BJ (cell line): ENCODE results near the gene CLIC3. TPM values are rescaled to one million over a fixed set of nuclear protein-coding genes. Genes with fewer than 3 reads are reported as not detected.

ENCODE experiments used
- CTCF ChIA-PET: fragments of 350-600 bp; formaldehyde crosslinking; extraction: SDS; loops from one replicate; lab custom pipeline; 2021; ENCODE audit warnings: antibody characterized with exemption, inconsistent platforms; lab: Yijun Ruan, JAX
- POLR2A ChIA-PET: fragments of 300-600 bp; sonication (Branson Sonifier 250); formaldehyde crosslinking; extraction: SDS; loops from one replicate; lab custom pipeline; 2021; ENCODE audit warnings: antibody characterized with exemption; lab: Charles Lee
- DNase-seq: peaks from one replicate; pipeline ENCODE4 v3.0.0-alpha.2; 2011; ENCODE audit warnings: low read depth
- H3K27me3 ChIP-seq: 2 replicates; pipeline ENCODE4 v1.6.0; 2011; ENCODE audit warnings: low read length; ENCODE audit not compliant: control insufficient read depth, insufficient read depth
- H3K36me3 ChIP-seq: 2 replicates; pipeline ENCODE4 v1.5.1; 2011; ENCODE audit warnings: low read length; ENCODE audit not compliant: control insufficient read depth, insufficient read depth
- H3K4me3 ChIP-seq: 2 replicates; pipeline ENCODE4 v1.5.1; 2011; ENCODE audit warnings: low read depth, mild to moderate bottlenecking, control low read depth, low read length
- polyA plus RNA-seq: library from polyadenylated mRNA; depleted of rRNA; stranded (reverse); fragments of >200 nt; gene quantifications from 2 replicates; pipeline ENCODE4 v1.2.3, GENCODE V29; 2011
- TF ChIP-seq, protein P1 (sequence below): IDR thresholded peaks from 2 replicates; pipeline ENCODE4 v1.5.1; 2011; ENCODE audit warnings: low read depth, mild to moderate bottlenecking, control low read depth, inconsistent platforms, low read length, moderate library complexity; ENCODE audit not compliant: insufficient read depth

CLIC3 gene
- polyA plus RNA-seq, 1 experiment = 4.0 TPM

DNA sequence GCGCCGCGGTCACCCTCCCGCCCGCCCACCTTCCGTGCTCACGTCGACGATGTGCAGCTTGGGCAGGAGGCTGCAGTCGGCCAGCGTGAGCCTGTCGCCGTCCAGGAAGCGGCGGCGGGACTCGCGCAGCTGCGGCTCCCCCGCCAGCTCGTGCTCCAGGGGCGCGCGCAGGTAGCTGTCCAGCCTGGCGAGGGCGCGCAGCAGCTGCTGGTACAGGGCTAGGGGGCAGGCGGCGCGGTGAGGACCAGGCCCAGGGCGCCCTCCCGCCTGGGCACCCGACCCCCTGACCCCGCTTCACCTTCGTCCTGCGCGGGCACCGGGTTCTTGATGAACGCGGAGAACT, 1.5 kb downstream of the CLIC3 start:
- CTCF ChIA-PET = interaction anchor here (2.2 to 5.7 kb wide), 2 partner anchors 35 to 40 kb away, joined by 7 to 30 read pairs; no protein-coding TSS in a partner anchor
- H3K27me3 ChIP-seq = no peaks in the 10 kb centered on the region
- no peak overlapping the region for H3K4me3 ChIP-seq
- POLR2A ChIA-PET = interaction anchor here (0.6 kb wide), 1 partner anchor 108 kb away, joined by 3 read pairs; the partner anchor contains the start of gene TRAF2
- TF ChIP-seq, protein P1, sequence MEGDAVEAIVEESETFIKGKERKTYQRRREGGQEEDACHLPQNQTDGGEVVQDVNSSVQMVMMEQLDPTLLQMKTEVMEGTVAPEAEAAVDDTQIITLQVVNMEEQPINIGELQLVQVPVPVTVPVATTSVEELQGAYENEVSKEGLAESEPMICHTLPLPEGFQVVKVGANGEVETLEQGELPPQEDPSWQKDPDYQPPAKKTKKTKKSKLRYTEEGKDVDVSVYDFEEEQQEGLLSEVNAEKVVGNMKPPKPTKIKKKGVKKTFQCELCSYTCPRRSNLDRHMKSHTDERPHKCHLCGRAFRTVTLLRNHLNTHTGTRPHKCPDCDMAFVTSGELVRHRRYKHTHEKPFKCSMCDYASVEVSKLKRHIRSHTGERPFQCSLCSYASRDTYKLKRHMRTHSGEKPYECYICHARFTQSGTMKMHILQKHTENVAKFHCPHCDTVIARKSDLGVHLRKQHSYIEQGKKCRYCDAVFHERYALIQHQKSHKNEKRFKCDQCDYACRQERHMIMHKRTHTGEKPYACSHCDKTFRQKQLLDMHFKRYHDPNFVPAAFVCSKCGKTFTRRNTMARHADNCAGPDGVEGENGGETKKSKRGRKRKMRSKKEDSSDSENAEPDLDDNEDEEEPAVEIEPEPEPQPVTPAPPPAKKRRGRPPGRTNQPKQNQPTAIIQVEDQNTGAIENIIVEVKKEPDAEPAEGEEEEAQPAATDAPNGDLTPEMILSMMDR = no peak
- H3K36me3 ChIP-seq = no peaks in the 10 kb centered on the region
- no peak for DNase-seq

DNA sequence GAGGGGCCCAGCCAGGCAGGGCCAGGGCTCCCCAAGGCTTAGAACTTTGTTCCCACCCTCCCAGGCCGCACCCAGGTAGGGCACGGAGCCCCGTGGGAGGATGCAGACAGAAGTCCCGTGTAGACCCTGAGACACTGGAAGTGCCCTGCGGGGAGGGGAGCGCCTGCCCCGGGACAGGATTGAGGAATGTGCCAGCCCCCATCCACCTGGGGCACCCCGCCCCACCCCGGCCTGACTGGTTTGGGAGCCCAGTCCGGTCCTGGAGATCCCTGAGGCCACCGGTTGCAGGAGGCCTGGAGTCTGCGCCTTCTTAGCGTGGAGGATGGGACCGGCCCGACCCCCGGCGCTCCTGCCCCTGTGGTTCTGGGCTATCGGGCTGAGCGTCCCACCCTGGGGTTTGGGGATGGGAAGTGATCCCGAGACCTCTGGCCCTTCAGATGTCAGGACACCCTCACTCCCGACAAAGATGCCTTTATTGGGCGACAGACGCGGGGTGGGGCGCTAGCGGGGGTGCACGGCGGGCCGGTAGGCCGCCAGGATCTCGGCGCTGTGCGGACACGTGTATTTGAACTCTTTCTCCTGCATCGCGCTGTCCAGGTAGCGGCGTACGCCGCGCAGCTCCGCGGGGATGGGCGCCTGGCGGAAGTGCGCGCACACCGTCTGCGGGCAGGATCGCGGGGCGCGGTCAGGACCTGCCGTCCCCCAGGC, 2.0 kb downstream of the CLIC3 start:
- ChIA-PET POLR2A (interaction anchor here (0.6 kb wide), 1 partner anchor 108 kb away, joined by 3 read pairs; the partner anchor contains the start of gene TRAF2), CTCF (interaction anchor here (5.7 kb wide), 1 partner anchor 36 kb away, joined by 30 read pairs; no protein-coding TSS in a partner anchor)
- TF ChIP-seq, protein P1 = no peak
- H3K4me3 ChIP-seq = no peak overlapping the region
- H3K27me3 ChIP-seq = no peaks in the 10 kb centered on the region
- DNase-seq = no peak
- H3K36me3 ChIP-seq = no peaks in the 10 kb centered on the region

DNA sequence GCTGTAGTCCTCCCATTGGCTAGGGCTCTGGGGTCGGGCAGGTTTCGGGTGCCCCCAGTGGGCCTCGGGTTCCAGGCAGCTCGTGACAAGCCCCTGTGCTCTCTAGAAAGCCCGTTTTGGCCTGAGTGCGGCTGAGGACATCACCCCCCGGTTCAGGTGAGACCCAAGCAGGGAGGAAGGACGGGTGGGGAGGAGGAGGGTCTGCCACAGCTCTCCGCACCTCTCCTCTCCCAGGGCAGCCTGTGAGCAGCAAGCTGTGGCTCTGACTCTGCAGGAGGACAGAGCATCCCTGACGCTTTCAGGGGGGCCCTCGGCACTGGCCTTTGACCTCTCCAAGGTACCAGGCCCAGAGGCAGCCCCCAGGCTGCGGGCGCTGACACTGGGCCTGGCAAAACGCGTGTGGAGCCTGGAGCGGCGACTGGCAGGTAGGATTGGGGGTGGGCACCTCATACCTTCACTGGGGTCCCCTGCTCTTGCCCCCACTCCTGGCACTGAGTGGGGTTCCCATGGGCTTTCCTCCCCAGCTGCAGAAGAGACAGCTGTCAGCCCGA, 3.5 kb downstream of the CLIC3 start:
- Histone ChIP-seq H3K36me3 (no peaks in the 10 kb centered on the region), H3K27me3 (no peaks in the 10 kb centered on the region), H3K4me3 (peak overlapping the region; percentile 63)
- ChIA-PET POLR2A (no interaction called here), CTCF (interaction anchor here (1.0 to 5.7 kb wide), 4 partner anchors 9 to 42 kb away, joined by 3 to 30 read pairs (median 5); no protein-coding TSS in a partner anchor)
- DNase-seq = no peak
- TF ChIP-seq, protein P1 = no peak

DNA sequence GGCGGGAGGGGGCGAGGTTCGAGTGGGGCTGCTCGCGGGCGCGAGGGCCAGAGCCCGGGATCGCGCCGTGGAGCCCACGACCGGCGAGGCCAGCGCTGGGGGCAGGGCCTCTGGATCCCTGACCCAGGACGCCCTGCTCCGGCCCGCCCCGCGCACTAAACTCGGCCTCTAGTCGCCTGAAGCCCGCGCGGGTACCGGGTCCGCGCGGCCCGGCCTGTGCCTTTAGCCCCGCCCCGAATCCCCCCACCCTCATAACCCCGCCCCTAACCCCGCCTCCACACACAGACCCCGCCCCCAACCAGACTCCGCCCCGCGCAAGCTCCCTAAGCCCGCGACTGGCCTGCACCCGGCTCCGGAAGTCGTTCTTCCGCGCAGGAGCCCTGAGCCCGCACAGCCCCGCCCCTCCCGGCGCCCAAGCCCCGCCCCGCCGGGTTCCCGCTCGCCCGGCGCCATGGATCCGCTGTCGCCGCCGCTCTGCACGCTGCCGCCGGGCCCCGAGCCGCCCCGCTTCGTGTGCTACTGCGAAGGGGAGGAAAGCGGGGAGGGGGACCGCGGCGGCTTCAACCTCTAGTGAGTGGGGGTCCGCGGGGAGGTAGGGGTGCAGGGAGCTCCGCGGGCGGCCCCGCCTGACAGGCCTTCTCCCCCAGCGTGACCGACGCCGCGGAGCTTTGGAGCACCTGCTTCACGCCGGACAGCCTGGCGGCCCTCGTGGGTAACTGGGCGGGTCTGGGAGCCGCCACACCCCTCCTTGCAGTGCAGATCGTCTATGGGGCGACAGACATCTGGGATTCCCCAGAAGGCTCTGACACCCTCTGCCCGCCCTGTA, 4.2 kb downstream of the CLIC3 start, which contains the start of gene PAXX:
Gene PAXX (plus strand): TSS at position 430 of the 826 bp plus-strand sequence. CDS start 22 bp downstream, at position 452.
- H3K27me3 ChIP-seq = no peaks in the 10 kb centered on the region
- ChIA-PET CTCF (interaction anchor here (0.7 to 5.7 kb wide), 6 partner anchors 10 to 58 kb away, joined by 3 to 30 read pairs (median 3); no protein-coding TSS in a partner anchor), POLR2A (interaction anchor here (0.5 kb wide), 1 partner anchor 14 kb away, joined by 3 read pairs; no protein-coding TSS in a partner anchor)
- H3K36me3 ChIP-seq = no peaks in the 10 kb centered on the region
- peak within 1 kb of the TSS; percentile 63 for H3K4me3 ChIP-seq
- peak; percentile 19 for DNase-seq
- TF ChIP-seq, protein P1 = no peak
